ENCODE data around the gene DNAJC12. TPM values are rescaled to one million over a fixed set of nuclear protein-coding genes. Genes with fewer than 3 reads are reported as not detected.

DNAJC12 gene
- total RNA-seq, 1 experiment from 2014 or later: 4.3 TPM

DNA sequence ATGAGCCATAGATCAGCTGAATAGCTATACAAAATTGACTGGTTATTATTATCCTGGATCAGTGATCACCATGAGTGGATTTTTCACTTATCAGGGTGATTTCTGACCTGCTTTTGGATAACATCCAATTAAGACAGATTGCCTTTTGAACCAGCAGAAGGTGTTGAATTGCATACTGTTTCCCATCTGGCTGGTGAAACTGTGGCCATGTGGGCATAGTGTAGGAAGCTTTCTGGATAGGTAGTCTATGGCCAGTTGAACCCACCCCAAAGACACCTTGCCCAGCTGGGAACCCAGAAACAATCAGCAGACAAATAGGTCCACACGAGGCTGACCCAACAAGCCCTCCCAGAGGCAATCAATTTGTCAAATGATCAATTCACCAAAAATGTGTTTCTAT lies 29.3 kb downstream of the DNAJC12 start:
- no peaks in the 10 kb centered on the region for H3K9me2 ChIP-seq (ENCODE audit: insufficient read depth)
- no peak overlapping the region for H3K4me2 ChIP-seq (ENCODE audit: low read length)
- no peaks in the 10 kb centered on the region for H3K79me2 ChIP-seq (ENCODE audit: insufficient read depth, low read length)
- no peak overlapping the region for H3K9ac ChIP-seq (ENCODE audit: low read length)
- no peak overlapping the region for H3K27ac ChIP-seq (ENCODE audit: low read depth, low read length)
- no peak for DNase-seq (ENCODE audit: low read depth, low spot score)
- H3K4me1 ChIP-seq (ENCODE audit: control insufficient read depth in 1 of 2, insufficient read depth in 2 of 2, low read length in 2 of 2): no peaks in the 10 kb centered on the region
- ChIA-PET CTCF (interaction anchor here (1.3 kb wide), 1 partner anchor 20 kb away, joined by 3 read pairs; no protein-coding TSS in a partner anchor), POLR2A (no interaction called here), RAD21 (ENCODE audit: low non-redundant PET in 1 of 2, low total read pairs in 2 of 2, uncharacterized antibody in 2 of 2, unreplicated experiment in 2 of 2) (no interaction called here)
- no peak for ATAC-seq
- H4K20me1 ChIP-seq (ENCODE audit: insufficient read depth): no peaks in the 10 kb centered on the region
- H2AFZ ChIP-seq (ENCODE audit: low read depth, low read length, poor library complexity, severe bottlenecking): no peak overlapping the region
- no peak for TF ChIP-seq SIN3A (IDR thresholded peaks at IDR 0.05; ENCODE audit: low read depth)
- TF ChIP-seq, protein P1, sequence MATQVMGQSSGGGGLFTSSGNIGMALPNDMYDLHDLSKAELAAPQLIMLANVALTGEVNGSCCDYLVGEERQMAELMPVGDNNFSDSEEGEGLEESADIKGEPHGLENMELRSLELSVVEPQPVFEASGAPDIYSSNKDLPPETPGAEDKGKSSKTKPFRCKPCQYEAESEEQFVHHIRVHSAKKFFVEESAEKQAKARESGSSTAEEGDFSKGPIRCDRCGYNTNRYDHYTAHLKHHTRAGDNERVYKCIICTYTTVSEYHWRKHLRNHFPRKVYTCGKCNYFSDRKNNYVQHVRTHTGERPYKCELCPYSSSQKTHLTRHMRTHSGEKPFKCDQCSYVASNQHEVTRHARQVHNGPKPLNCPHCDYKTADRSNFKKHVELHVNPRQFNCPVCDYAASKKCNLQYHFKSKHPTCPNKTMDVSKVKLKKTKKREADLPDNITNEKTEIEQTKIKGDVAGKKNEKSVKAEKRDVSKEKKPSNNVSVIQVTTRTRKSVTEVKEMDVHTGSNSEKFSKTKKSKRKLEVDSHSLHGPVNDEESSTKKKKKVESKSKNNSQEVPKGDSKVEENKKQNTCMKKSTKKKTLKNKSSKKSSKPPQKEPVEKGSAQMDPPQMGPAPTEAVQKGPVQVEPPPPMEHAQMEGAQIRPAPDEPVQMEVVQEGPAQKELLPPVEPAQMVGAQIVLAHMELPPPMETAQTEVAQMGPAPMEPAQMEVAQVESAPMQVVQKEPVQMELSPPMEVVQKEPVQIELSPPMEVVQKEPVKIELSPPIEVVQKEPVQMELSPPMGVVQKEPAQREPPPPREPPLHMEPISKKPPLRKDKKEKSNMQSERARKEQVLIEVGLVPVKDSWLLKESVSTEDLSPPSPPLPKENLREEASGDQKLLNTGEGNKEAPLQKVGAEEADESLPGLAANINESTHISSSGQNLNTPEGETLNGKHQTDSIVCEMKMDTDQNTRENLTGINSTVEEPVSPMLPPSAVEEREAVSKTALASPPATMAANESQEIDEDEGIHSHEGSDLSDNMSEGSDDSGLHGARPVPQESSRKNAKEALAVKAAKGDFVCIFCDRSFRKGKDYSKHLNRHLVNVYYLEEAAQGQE (IDR thresholded peaks at IDR 0.05; ENCODE audit: low read depth): no peak
- TF ChIP-seq SRF (IDR thresholded peaks at IDR 0.05; ENCODE audit: low read depth): no peak
- no peak for TF ChIP-seq FOSL1 (IDR thresholded peaks at IDR 0.05; ENCODE audit: low read depth)
- TF ChIP-seq SP1 (IDR thresholded peaks at IDR 0.05; ENCODE audit: low read depth): no peak
- no peak for TF ChIP-seq TCF7L2 (IDR thresholded peaks at IDR 0.05; ENCODE audit: borderline replicate concordance, extremely low read depth, insufficient read depth, insufficient read length)
- no peak for TF ChIP-seq YY1 (IDR thresholded peaks at IDR 0.05; ENCODE audit: extremely low read depth, insufficient replicate concordance, low read depth, low read length)
- TF ChIP-seq, protein P2, sequence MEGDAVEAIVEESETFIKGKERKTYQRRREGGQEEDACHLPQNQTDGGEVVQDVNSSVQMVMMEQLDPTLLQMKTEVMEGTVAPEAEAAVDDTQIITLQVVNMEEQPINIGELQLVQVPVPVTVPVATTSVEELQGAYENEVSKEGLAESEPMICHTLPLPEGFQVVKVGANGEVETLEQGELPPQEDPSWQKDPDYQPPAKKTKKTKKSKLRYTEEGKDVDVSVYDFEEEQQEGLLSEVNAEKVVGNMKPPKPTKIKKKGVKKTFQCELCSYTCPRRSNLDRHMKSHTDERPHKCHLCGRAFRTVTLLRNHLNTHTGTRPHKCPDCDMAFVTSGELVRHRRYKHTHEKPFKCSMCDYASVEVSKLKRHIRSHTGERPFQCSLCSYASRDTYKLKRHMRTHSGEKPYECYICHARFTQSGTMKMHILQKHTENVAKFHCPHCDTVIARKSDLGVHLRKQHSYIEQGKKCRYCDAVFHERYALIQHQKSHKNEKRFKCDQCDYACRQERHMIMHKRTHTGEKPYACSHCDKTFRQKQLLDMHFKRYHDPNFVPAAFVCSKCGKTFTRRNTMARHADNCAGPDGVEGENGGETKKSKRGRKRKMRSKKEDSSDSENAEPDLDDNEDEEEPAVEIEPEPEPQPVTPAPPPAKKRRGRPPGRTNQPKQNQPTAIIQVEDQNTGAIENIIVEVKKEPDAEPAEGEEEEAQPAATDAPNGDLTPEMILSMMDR (IDR thresholded peaks at IDR 0.05 in 2 of 3, conservative IDR thresholded peaks at IDR 0.05 in 1 of 3; ENCODE audit: borderline replicate concordance in 1 of 3, insufficient read depth in 1 of 3, low read depth in 2 of 3, low read length in 2 of 3): no peak
- H3K27me3 ChIP-seq (ENCODE audit: insufficient read depth, low read length): no peaks in the 10 kb centered on the region
- H3K36me3 ChIP-seq (ENCODE audit: control insufficient read depth in 1 of 2, insufficient read depth in 2 of 2, low read length in 2 of 2): no peaks in the 10 kb centered on the region
- no peak overlapping the region for H3K4me3 ChIP-seq (replicated peaks in 1 of 2; ENCODE audit: low read depth in 1 of 2, low read length in 2 of 2)
- no TSS peak for BruUV-seq (replicated peaks)
- no peaks in the 10 kb centered on the region for H3K9me3 ChIP-seq (ENCODE audit: control insufficient read depth in 1 of 2, insufficient read depth in 1 of 2, low read depth in 1 of 2, low read length in 2 of 2)
- intact Hi-C loops (cut with micrococcal nuclease): no loop called here

Measured in HCT116 (cell line).